HCT116 (cell line): ENCODE data around the gene ACTG2. TPM values are rescaled to one million over a fixed set of nuclear protein-coding genes. Genes with fewer than 3 reads are reported as not detected.

Source experiments
- ATAC-seq: fragments of 200-7000 bp; cut with Tn5 transposase; 2 replicates; pipeline ENCODE4 v1.9.1; 2020; ENCODE audit warnings: mild to moderate bottlenecking, moderate library complexity
- BruUV-seq: library from RNA; stranded (reverse); fragments of 400-500 nt; replicated peaks from 2 replicates; lab custom pipeline; 2021; lab: Mats Ljungman, UMichigan
- CTCF ChIA-PET: fragments of 300-600 bp; sonication (Branson Sonifier 250); formaldehyde crosslinking; loops from one replicate; lab custom pipeline; 2021; ENCODE audit warnings: antibody characterized with exemption; lab: Charles Lee
- POLR2A ChIA-PET: fragments of 300-600, 350-600 bp; sonication (Branson Sonifier 250); formaldehyde crosslinking; loops from one replicate; lab custom pipeline; 2021; ENCODE audit warnings: antibody characterized with exemption; lab: Charles Lee
- RAD21 ChIA-PET, 2 experiments: fragments of 300-600 bp; sonication (Branson Sonifier 250); formaldehyde crosslinking; loops; one replicate each; lab custom pipeline; 2023; ENCODE audit warnings: low total read pairs in 2 of 2; ENCODE audit not compliant: uncharacterized antibody in 2 of 2, unreplicated experiment in 2 of 2, low non-redundant PET in 1 of 2; lab: Charles Lee
- DNase-seq: peaks from one replicate; pipeline ENCODE4 v3.0.0-alpha.2; 2010; ENCODE audit warnings: low read depth, low spot score
- H2AFZ ChIP-seq: fragments of 200-600 bp; shearing (Covaris generic), sonication (generic); 2 replicates; pipeline ENCODE4 v1.6.1; 2017; ENCODE audit warnings: low read depth, mixed run types, mixed read lengths, antibody characterized with exemption, low read length; ENCODE audit not compliant: poor library complexity, severe bottlenecking
- H3K27ac ChIP-seq: 2 replicates; pipeline ENCODE4 v1.5.1; 2012; ENCODE audit warnings: low read depth, low read length
- H3K27me3 ChIP-seq: fragments of 200-600 bp; sonication (generic); 2 replicates; pipeline ENCODE4 v1.6.1; 2016; ENCODE audit warnings: mixed run types, low read length, mixed read lengths; ENCODE audit not compliant: insufficient read depth
- H3K36me3 ChIP-seq, 2 experiments: fragments of 200-500 bp in 1 of 2; fragments of 200-600 bp in 1 of 2; sonication (Bioruptor generic) in 1 of 2; sonication (generic) in 1 of 2; 2 replicates each; pipeline versions ENCODE4 v1.5.1 to v1.6.1; 2014 to 2016; ENCODE audit warnings: low read length in 2 of 2, inconsistent platforms in 1 of 2, mixed read lengths in 1 of 2, mixed run types in 1 of 2; ENCODE audit not compliant: insufficient read depth in 2 of 2, control insufficient read depth in 1 of 2
- H3K4me1 ChIP-seq, 2 experiments: fragments of 200-600 bp in 1 of 2; sonication (generic) in 1 of 2; 2 replicates each; pipeline versions ENCODE4 v1.5.1 to v1.6.1; 2012 to 2017; ENCODE audit warnings: low read length in 2 of 2, inconsistent platforms in 1 of 2, mild to moderate bottlenecking in 1 of 2, mixed read lengths in 1 of 2, mixed run types in 1 of 2, moderate library complexity in 1 of 2; ENCODE audit not compliant: insufficient read depth in 2 of 2, control insufficient read depth in 1 of 2
- H3K4me2 ChIP-seq: fragments of 200-600 bp; sonication (generic); 2 replicates; pipeline ENCODE4 v1.6.1; 2017; ENCODE audit warnings: mixed run types, low read length, mixed read lengths
- H3K4me3 ChIP-seq, 2 experiments: fragments of 200-600 bp in 1 of 2; sonication (generic) in 1 of 2; replicated peaks in 1 of 2; 2 replicates each; pipeline ENCODE4 v1.5.1; 2011 to 2016; ENCODE audit warnings: low read length in 2 of 2, control low read depth in 1 of 2, low read depth in 1 of 2, mild to moderate bottlenecking in 1 of 2, mixed read lengths in 1 of 2, mixed run types in 1 of 2
- H3K79me2 ChIP-seq: fragments of 200-600 bp; sonication (generic); 2 replicates; pipeline ENCODE4 v1.6.1; 2017; ENCODE audit warnings: mild to moderate bottlenecking, mixed run types, low read length, moderate library complexity, mixed read lengths; ENCODE audit not compliant: insufficient read depth
- H3K9ac ChIP-seq: fragments of 200-600 bp; sonication (generic); 2 replicates; pipeline ENCODE4 v1.6.1; 2016; ENCODE audit warnings: low read length, mixed read lengths
- H3K9me2 ChIP-seq: fragments of 200-600 bp; sonication (generic), shearing (Covaris generic); 2 replicates; pipeline ENCODE4 v1.6.1; 2017; ENCODE audit warnings: mixed run types, mild to moderate bottlenecking, moderate library complexity; ENCODE audit not compliant: insufficient read depth
- H3K9me3 ChIP-seq, 2 experiments: fragments of 200-500 bp in 1 of 2; fragments of 200-600 bp in 1 of 2; sonication (Bioruptor generic) in 1 of 2; sonication (generic) in 1 of 2; 2 replicates each; pipeline ENCODE4 v1.6.1; 2014 to 2017; ENCODE audit warnings: low read length in 2 of 2, mixed read lengths in 2 of 2, inconsistent platforms in 1 of 2, low read depth in 1 of 2, mild to moderate bottlenecking in 1 of 2, mixed run types in 1 of 2, moderate library complexity in 1 of 2; ENCODE audit not compliant: control insufficient read depth in 1 of 2, insufficient read depth in 1 of 2
- H4K20me1 ChIP-seq: fragments of 200-600 bp; sonication (generic), shearing (Covaris generic); 2 replicates; pipeline ENCODE4 v1.6.1; 2017; ENCODE audit warnings: mixed run types, mild to moderate bottlenecking, moderate library complexity; ENCODE audit not compliant: insufficient read depth
- EZH2 ChIP-seq: fragments of 200-600 bp; sonication (generic); IDR thresholded peaks from 2 replicates; pipeline ENCODE4 v1.6.1; 2017; ENCODE audit warnings: antibody characterized with exemption, mixed run types
- EZH2phosphoT487 ChIP-seq: fragments of 200-600 bp; IDR thresholded peaks from 2 replicates; pipeline ENCODE4 v1.6.1; 2018; ENCODE audit warnings: antibody characterized with exemption, borderline replicate concordance
- FOSL1 ChIP-seq: IDR thresholded peaks from 2 replicates; pipeline ENCODE4 v1.6.1; 2012; ENCODE audit warnings: low read depth
- RAD21 ChIP-seq: IDR thresholded peaks from 2 replicates; pipeline ENCODE4 v1.6.1; 2012; ENCODE audit warnings: low read depth, mild to moderate bottlenecking
- SRF ChIP-seq: IDR thresholded peaks from 2 replicates; pipeline ENCODE4 v1.6.1; 2012; ENCODE audit warnings: low read depth
- YY1 ChIP-seq: IDR thresholded peaks from 2 replicates; pipeline ENCODE4 v1.6.1; 2011; ENCODE audit warnings: low read length, low read depth, moderate library complexity, mild to moderate bottlenecking; ENCODE audit not compliant: insufficient replicate concordance; ENCODE audit errors: extremely low read depth
- ZFX ChIP-seq: fragments of 450-650 bp; IDR thresholded peaks from 2 replicates; pipeline ENCODE4 v1.6.1; 2017
- intact Hi-C: fragments of 100-400 bp; cut with micrococcal nuclease; formaldehyde crosslinking; loops from 2 replicates; pipeline ENCODE4 v1.10.0; 2022
- total RNA-seq: library from RNA; stranded (reverse); gene quantifications from one replicate; pipeline ENCODE4 v1.2.1, GENCODE V29; 2021; ENCODE audit not compliant: unreplicated experiment
- TF ChIP-seq, protein P1 (sequence below): IDR thresholded peaks from 2 replicates; pipeline ENCODE4 v1.6.1; 2011; ENCODE audit warnings: mild to moderate bottlenecking, low read length, moderate library complexity; ENCODE audit not compliant: insufficient replicate concordance; ENCODE audit errors: extremely low read depth
- TF ChIP-seq, protein P2 (sequence below): IDR thresholded peaks from 2 replicates; pipeline ENCODE4 v1.6.1; 2012; ENCODE audit warnings: low read depth
- TF ChIP-seq, protein P3 (sequence below): IDR thresholded peaks from 2 replicates; pipeline ENCODE4 v1.6.1; 2012
- TF ChIP-seq, protein P4 (sequence below): IDR thresholded peaks from 2 replicates; pipeline ENCODE4 v1.6.1; 2012

The ACTG2 gene
- total RNA-seq, 1 experiment from 2014 or later, result 0.89 TPM

DNA sequence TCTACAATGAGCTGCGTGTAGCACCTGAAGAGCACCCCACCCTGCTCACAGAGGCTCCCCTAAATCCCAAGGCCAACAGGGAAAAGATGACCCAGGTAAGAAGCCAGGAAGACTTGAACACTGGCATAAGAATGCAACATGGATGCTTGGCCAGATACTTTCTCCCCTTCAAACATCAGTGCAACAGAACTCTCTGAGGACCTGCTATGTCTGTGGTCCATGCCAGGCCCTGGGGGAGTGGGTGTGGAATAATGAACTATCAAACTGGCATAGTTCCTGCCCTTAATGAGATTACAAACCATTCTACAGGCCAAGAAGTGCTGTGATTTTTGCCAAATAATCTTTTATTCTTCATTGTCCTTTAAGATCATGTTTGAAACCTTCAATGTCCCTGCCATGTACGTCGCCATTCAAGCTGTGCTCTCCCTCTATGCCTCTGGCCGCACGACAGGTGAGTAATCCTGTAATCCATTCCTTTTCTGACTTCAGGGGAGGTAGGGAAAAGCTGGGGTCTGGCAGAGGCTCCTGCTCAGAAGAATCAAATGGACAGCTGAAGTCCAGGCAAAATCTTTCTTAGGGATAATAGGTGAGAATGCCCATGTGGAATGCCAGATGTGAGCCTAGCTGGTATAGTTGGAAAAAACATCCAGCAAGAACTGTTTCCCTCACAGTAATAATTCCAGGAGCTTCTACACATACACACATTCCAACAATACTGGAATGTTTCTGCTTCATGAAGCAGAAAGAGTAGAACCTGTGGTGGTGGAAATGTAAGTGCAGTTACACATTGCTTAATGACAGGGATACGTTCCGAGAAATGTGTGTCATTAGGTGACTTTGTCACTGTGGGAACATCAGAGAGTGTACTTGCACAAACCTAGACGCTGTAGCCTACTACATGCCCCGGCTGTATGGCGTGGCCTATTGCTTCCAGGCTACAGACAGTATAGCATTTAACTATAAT, 16.2 kb downstream of the ACTG2 start:
- Histone ChIP-seq H3K9me3 (no peaks in the 10 kb centered on the region), H3K4me3 (no peak overlapping the region), H4K20me1 (no peaks in the 10 kb centered on the region), H3K27ac (no peak overlapping the region), H3K4me2 (no peak overlapping the region), H3K36me3 (no peaks in the 10 kb centered on the region), H3K4me1 (no peaks in the 10 kb centered on the region), H3K79me2 (no peaks in the 10 kb centered on the region), H3K9ac (no peak overlapping the region), H3K27me3 (no peaks in the 10 kb centered on the region), H2AFZ (no peak overlapping the region), H3K9me2 (no peaks in the 10 kb centered on the region)
- no peak for TF ChIP-seq YY1
- RAD21 ChIA-PET, result no interaction called here
- BruUV-seq, result no TSS peak
- ATAC-seq (no peak), DNase-seq (no peak)
- POLR2A ChIA-PET, result no interaction called here
- CTCF ChIA-PET, result no interaction called here
- intact Hi-C loops, result no loop called here

DNA sequence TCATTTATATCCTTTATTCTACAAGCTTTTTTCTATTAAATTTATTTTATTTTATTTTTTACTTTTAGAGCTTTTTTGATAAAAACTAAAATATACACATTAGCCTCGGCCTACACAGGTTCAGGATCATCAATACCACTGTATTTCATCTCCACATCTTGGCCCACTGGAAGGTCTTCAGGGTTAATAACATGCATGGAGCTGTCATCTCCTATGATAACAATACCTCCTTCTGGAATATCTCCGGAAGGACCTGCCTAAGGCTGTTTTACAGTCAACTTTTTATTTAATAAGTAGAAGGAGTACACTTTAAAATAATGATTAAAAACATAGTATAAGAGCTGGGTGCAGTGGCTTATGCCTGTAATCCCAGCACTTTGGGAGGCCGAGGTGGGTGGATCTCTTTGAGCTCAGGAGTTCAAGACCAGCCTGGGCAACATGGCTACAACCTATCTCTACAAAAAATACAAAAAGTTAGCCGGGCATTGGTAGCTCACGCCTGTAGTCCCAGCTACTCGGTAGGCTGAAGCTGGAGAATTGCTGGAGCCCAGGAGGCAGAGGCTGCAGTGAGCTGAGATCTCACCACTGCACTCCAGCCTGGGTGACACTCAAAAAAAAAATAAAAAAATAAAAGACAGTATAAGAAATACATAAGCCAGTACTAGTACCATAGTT, 18.2 kb downstream of the ACTG2 start:
- no peak overlapping the region for H3K4me2 ChIP-seq
- H3K4me3 ChIP-seq, result no peak overlapping the region
- H3K9me3 ChIP-seq, result no peaks in the 10 kb centered on the region
- H4K20me1 ChIP-seq, result no peaks in the 10 kb centered on the region
- ATAC-seq (no peak), DNase-seq (no peak)
- H3K27me3 ChIP-seq, result no peaks in the 10 kb centered on the region
- ChIA-PET CTCF (interaction anchor here (0.9 kb wide), 1 partner anchor 10 kb away, joined by 4 read pairs; no protein-coding TSS in a partner anchor), RAD21 (interaction anchor here in 1 of 2 experiments (0.6 kb wide), 1 partner anchor 58 kb away, joined by 4 read pairs; no protein-coding TSS in a partner anchor), POLR2A (interaction anchor here (1.3 kb wide), 1 partner anchor 10 kb away, joined by 4 read pairs; no protein-coding TSS in a partner anchor)
- no peaks in the 10 kb centered on the region for H3K9me2 ChIP-seq
- H3K4me1 ChIP-seq, result no peaks in the 10 kb centered on the region
- no TSS peak for BruUV-seq
- no peaks in the 10 kb centered on the region for H3K36me3 ChIP-seq
- no peak overlapping the region for H2AFZ ChIP-seq
- H3K27ac ChIP-seq, result no peak overlapping the region
- intact Hi-C loops, result no loop called here
- no peaks in the 10 kb centered on the region for H3K79me2 ChIP-seq
- H3K9ac ChIP-seq, result no peak overlapping the region
- TF ChIP-seq ZFX (no peak), EZH2 (no peak), FOSL1 (no peak), EZH2phosphoT487 (no peak), SRF (no peak), RAD21 (no peak)
- TF ChIP-seq, protein P1, sequence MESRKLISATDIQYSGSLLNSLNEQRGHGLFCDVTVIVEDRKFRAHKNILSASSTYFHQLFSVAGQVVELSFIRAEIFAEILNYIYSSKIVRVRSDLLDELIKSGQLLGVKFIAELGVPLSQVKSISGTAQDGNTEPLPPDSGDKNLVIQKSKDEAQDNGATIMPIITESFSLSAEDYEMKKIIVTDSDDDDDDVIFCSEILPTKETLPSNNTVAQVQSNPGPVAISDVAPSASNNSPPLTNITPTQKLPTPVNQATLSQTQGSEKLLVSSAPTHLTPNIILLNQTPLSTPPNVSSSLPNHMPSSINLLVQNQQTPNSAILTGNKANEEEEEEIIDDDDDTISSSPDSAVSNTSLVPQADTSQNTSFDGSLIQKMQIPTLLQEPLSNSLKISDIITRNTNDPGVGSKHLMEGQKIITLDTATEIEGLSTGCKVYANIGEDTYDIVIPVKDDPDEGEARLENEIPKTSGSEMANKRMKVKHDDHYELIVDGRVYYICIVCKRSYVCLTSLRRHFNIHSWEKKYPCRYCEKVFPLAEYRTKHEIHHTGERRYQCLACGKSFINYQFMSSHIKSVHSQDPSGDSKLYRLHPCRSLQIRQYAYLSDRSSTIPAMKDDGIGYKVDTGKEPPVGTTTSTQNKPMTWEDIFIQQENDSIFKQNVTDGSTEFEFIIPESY, result no peak
- TF ChIP-seq, protein P2, sequence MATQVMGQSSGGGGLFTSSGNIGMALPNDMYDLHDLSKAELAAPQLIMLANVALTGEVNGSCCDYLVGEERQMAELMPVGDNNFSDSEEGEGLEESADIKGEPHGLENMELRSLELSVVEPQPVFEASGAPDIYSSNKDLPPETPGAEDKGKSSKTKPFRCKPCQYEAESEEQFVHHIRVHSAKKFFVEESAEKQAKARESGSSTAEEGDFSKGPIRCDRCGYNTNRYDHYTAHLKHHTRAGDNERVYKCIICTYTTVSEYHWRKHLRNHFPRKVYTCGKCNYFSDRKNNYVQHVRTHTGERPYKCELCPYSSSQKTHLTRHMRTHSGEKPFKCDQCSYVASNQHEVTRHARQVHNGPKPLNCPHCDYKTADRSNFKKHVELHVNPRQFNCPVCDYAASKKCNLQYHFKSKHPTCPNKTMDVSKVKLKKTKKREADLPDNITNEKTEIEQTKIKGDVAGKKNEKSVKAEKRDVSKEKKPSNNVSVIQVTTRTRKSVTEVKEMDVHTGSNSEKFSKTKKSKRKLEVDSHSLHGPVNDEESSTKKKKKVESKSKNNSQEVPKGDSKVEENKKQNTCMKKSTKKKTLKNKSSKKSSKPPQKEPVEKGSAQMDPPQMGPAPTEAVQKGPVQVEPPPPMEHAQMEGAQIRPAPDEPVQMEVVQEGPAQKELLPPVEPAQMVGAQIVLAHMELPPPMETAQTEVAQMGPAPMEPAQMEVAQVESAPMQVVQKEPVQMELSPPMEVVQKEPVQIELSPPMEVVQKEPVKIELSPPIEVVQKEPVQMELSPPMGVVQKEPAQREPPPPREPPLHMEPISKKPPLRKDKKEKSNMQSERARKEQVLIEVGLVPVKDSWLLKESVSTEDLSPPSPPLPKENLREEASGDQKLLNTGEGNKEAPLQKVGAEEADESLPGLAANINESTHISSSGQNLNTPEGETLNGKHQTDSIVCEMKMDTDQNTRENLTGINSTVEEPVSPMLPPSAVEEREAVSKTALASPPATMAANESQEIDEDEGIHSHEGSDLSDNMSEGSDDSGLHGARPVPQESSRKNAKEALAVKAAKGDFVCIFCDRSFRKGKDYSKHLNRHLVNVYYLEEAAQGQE, result no peak
- TF ChIP-seq, protein P3, sequence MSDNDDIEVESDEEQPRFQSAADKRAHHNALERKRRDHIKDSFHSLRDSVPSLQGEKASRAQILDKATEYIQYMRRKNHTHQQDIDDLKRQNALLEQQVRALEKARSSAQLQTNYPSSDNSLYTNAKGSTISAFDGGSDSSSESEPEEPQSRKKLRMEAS, result no peak
- TF ChIP-seq, protein P4, sequence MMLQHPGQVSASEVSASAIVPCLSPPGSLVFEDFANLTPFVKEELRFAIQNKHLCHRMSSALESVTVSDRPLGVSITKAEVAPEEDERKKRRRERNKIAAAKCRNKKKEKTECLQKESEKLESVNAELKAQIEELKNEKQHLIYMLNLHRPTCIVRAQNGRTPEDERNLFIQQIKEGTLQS, result no peak
